ENCODE measurements around the gene NEURL4.
A peak's percentile ranks its signal among the peaks of the same experiment; 100 is the strongest.

NEURL4 gene

GRCh38 chr17:7363311-7363710 lies 34.2 kb upstream of the NEURL4 start:
- TF ChIP-seq CTCF (IDR thresholded peaks at IDR 0.05; ENCODE audit: extremely low read depth, missing control alignments) = no peak
- no peak for DNase-seq (ENCODE audit: low spot score)

- TF ChIP-seq CTCF (IDR thresholded peaks at IDR 0.05; ENCODE audit: extremely low read depth, missing control alignments) = no peak
- no peak for DNase-seq (ENCODE audit: low spot score)
Observed at GRCh38 chr17:7361906-7362305, 32.8 kb upstream of the NEURL4 start.

- no peak for TF ChIP-seq CTCF (IDR thresholded peaks at IDR 0.05; ENCODE audit: extremely low read depth, missing control alignments)
- DNase-seq (ENCODE audit: low spot score) = no peak
Observed at GRCh38 chr17:7357381-7357780, 28.2 kb upstream of the NEURL4 start.

GRCh38 chr17:7356756-7357155 lies 27.6 kb upstream of the NEURL4 start:
- DNase-seq (ENCODE audit: low spot score) = no peak
- no peak for TF ChIP-seq CTCF (IDR thresholded peaks at IDR 0.05; ENCODE audit: extremely low read depth, missing control alignments)

GRCh38 chr17:7356072-7356549 lies 27.0 kb upstream of the NEURL4 start:
- peak; percentile 98 for TF ChIP-seq CTCF (IDR thresholded peaks at IDR 0.05; ENCODE audit: extremely low read depth, missing control alignments)
- DNase-seq (ENCODE audit: low spot score) = peak; percentile 86

- no peak for DNase-seq (ENCODE audit: low spot score)
- no peak for TF ChIP-seq CTCF (IDR thresholded peaks at IDR 0.05; ENCODE audit: extremely low read depth, missing control alignments)
Observed at GRCh38 chr17:7355573-7355972, 26.4 kb upstream of the NEURL4 start.

- DNase-seq (ENCODE audit: low spot score) = no peak
- TF ChIP-seq CTCF (IDR thresholded peaks at IDR 0.05; ENCODE audit: extremely low read depth, missing control alignments) = no peak
Observed at GRCh38 chr17:7355053-7355452, 25.9 kb upstream of the NEURL4 start, which contains the start of gene TMEM95. TMEM95 (plus strand) TSS chr17:7355156; CDS start chr17:7355205, 49 bp downstream.
